Kidney glomerular epithelial cell (primary cell): ENCODE results near the gene AK1.

Experiments
- DNase-seq: peaks from one replicate; lab custom pipeline; 2025; lab: John Stamatoyannopoulos, UW

The AK1 gene

GRCh38 chr9:127867356-127868277 is 9.9 kb downstream of the AK1 start:
- DNase-seq = no peak

GRCh38 chr9:127866535-127866934 is 10.9 kb downstream of the AK1 start:
- DNase-seq = no peak

GRCh38 chr9:127865645-127866464 is 11.6 kb downstream of the AK1 start:
- no peak for DNase-seq

GRCh38 chr9:127863191-127863621 is 14.3 kb downstream of the AK1 start:
- no peak for DNase-seq

GRCh38 chr9:127862075-127863011 is 15.1 kb downstream of the AK1 start:
- no peak for DNase-seq

- no peak for DNase-seq
These were observed 16.7 kb downstream of the AK1 start for GRCh38 chr9:127860779-127861178.

GRCh38 chr9:127860260-127860659 is 17.2 kb downstream of the AK1 start:
- no peak for DNase-seq

GRCh38 chr9:127858041-127858512 is 19.4 kb downstream of the AK1 start:
- no peak for DNase-seq

GRCh38 chr9:127857278-127857677 is 20.2 kb downstream of the AK1 start:
- DNase-seq = no peak

GRCh38 chr9:127856729-127857116 is 20.8 kb downstream of the AK1 start:
- no peak for DNase-seq

- no peak for DNase-seq
These were observed 21.3 kb downstream of the AK1 start for GRCh38 chr9:127856094-127856728.

GRCh38 chr9:127855522-127855921 is 22.0 kb downstream of the AK1 start:
- no peak for DNase-seq

- DNase-seq = no peak
These were observed 22.5 kb downstream of the AK1 start for GRCh38 chr9:127854960-127855359.

- DNase-seq = no peak
These were observed 23.2 kb downstream of the AK1 start, which contains the start of gene ENG for GRCh38 chr9:127854184-127854806. Gene ENG (minus strand): TSS chr9:127854658. CDS start chr9:127854355, 303 bp downstream.

- DNase-seq = no peak
These were observed 23.9 kb downstream of the AK1 start for GRCh38 chr9:127853312-127854183.

GRCh38 chr9:127852829-127853228 is 24.6 kb downstream of the AK1 start:
- no peak for DNase-seq

- DNase-seq = no peak
These were observed 27.1 kb downstream of the AK1 start for GRCh38 chr9:127850286-127850830.

GRCh38 chr9:127848756-127849504 is 28.5 kb downstream of the AK1 start:
- no peak for DNase-seq
